HCT116 (cell line): ENCODE data around the gene IFITM10.

Experiments used
- CBX3 ChIP-seq: IDR thresholded peaks from 2 replicates; pipeline ENCODE4 v1.6.1; 2012; ENCODE audit warnings: low read depth
- CTCF ChIP-seq, 3 experiments: fragments of 200-600 bp in 1 of 3; sonication (generic) in 1 of 3; IDR thresholded peaks in 2 of 3; conservative IDR thresholded peaks in 1 of 3; 2 replicates each; pipeline ENCODE4 v1.5.1; 2012 to 2017; ENCODE audit warnings: low read depth in 2 of 3, low read length in 2 of 3, antibody characterized with exemption in 1 of 3, borderline replicate concordance in 1 of 3, control low read depth in 1 of 3, mild to moderate bottlenecking in 1 of 3, mixed read lengths in 1 of 3, mixed run types in 1 of 3, moderate library complexity in 1 of 3; ENCODE audit not compliant: insufficient read depth in 1 of 3
- ELF1 ChIP-seq: IDR thresholded peaks from 2 replicates; pipeline ENCODE4 v1.6.1; 2012; ENCODE audit warnings: low read depth, borderline replicate concordance
- EZH2 ChIP-seq: fragments of 200-600 bp; sonication (generic); IDR thresholded peaks from 2 replicates; pipeline ENCODE4 v1.6.1; 2017; ENCODE audit warnings: antibody characterized with exemption, mixed run types
- EZH2phosphoT487 ChIP-seq: fragments of 200-600 bp; IDR thresholded peaks from 2 replicates; pipeline ENCODE4 v1.6.1; 2018; ENCODE audit warnings: antibody characterized with exemption, borderline replicate concordance
- FOSL1 ChIP-seq: IDR thresholded peaks from 2 replicates; pipeline ENCODE4 v1.6.1; 2012; ENCODE audit warnings: low read depth
- JUND ChIP-seq: IDR thresholded peaks from 2 replicates; pipeline ENCODE4 v1.6.1; 2012
- POLR2A ChIP-seq: IDR thresholded peaks from 2 replicates; pipeline ENCODE4 v1.7.0; 2011; ENCODE audit warnings: borderline replicate concordance; ENCODE audit not compliant: insufficient read depth, insufficient read length; ENCODE audit errors: extremely low read depth
- POLR2AphosphoS5 ChIP-seq: IDR thresholded peaks from 2 replicates; pipeline ENCODE4 v1.6.1; 2011; ENCODE audit warnings: mild to moderate bottlenecking, low read depth, low read length, moderate library complexity
- RAD21 ChIP-seq: IDR thresholded peaks from 2 replicates; pipeline ENCODE4 v1.6.1; 2012; ENCODE audit warnings: low read depth, mild to moderate bottlenecking
- REST ChIP-seq: IDR thresholded peaks from 2 replicates; pipeline ENCODE4 v1.6.1; 2012; ENCODE audit warnings: low read depth
- SIN3A ChIP-seq: IDR thresholded peaks from 2 replicates; pipeline ENCODE4 v1.6.1; 2012; ENCODE audit warnings: low read depth
- ZBTB33 ChIP-seq: IDR thresholded peaks from 2 replicates; pipeline ENCODE4 v1.6.1; 2011; ENCODE audit warnings: mild to moderate bottlenecking, low read length, moderate library complexity; ENCODE audit not compliant: insufficient replicate concordance; ENCODE audit errors: extremely low read depth
- ZNF274 ChIP-seq: fragments of 200-500 bp; sonication (Bioruptor generic); IDR thresholded peaks from 2 replicates; pipeline ENCODE4 v1.6.1; 2014; ENCODE audit warnings: mild to moderate bottlenecking, low read depth, low read length, inconsistent platforms

GRCh38 chr11:1737080-1737757 is 13.2 kb downstream of the IFITM10 start:
- no peak for TF ChIP-seq CTCF (IDR thresholded peaks at IDR 0.05 in 2 of 3, conservative IDR thresholded peaks at IDR 0.05 in 1 of 3; ENCODE audit: borderline replicate concordance in 1 of 3, insufficient read depth in 1 of 3, low read depth in 2 of 3, low read length in 2 of 3)
- no peak for TF ChIP-seq POLR2A
- no peak for TF ChIP-seq EZH2
- no peak for TF ChIP-seq ELF1
- no peak for TF ChIP-seq RAD21
- TF ChIP-seq ZBTB33 = no peak
- TF ChIP-seq REST = no peak
- no peak for TF ChIP-seq FOSL1
- no peak for TF ChIP-seq ZNF274
- no peak for TF ChIP-seq CBX3
- no peak for TF ChIP-seq POLR2AphosphoS5
- TF ChIP-seq SIN3A = no peak
- no peak for TF ChIP-seq JUND
- no peak for TF ChIP-seq EZH2phosphoT487
